GM19351 (cell line): ENCODE data around the gene U2AF1L4.
"Not testable (repeated sequence)": the region's sequence is repeated elsewhere in the genome, so short reads cannot be mapped to it uniquely, and the experiment has no call there.

Experiments used
- ATAC-seq: cut with Tn5 transposase; IDR thresholded peaks from one replicate; pipeline ENCODE4 v1.9.1; 2021; ENCODE audit warnings: mild to moderate bottlenecking, moderate library complexity; ENCODE audit not compliant: unreplicated experiment

The U2AF1L4 gene

DNA sequence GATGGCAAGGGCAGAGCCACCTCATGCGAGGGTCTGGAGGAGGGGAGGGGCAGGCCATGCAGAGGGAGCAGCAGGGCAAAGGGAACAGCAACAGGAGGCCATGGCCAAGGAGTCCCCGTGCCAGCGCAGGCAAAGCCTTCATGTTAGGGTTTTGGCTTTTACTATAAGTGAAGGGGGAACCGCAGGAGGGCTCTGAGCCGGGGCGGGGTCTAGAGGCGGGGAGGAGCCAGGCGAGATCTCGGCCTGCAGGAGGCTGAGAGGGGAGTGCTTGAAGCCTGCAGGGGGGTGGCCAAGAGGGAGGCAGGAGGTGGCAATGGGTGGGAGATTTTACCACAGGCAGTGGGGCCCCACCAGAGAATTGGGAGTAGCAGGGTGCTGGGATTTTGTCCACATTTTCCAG is 36.4 kb upstream of the U2AF1L4 start:
- no peak for ATAC-seq

DNA sequence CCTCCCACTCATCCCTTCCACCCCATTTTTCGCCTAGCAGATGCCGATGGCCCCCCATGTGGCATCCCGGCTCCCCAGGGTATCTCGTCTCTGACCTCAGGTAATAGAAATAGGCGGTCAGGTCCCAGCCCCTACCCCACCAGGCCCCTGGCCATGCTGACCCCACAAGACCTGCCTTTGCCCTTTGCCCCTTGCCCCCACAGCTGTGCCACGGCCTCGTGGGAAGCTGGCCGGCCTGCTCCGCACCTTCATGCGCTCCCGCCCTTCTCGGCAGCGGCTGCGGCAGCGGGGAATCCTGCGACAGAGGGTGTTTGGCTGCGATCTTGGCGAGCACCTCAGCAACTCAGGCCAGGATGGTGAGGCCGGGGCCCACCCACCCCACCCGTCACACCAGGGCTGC is 35.5 kb upstream of the U2AF1L4 start:
- ATAC-seq, result no peak

DNA sequence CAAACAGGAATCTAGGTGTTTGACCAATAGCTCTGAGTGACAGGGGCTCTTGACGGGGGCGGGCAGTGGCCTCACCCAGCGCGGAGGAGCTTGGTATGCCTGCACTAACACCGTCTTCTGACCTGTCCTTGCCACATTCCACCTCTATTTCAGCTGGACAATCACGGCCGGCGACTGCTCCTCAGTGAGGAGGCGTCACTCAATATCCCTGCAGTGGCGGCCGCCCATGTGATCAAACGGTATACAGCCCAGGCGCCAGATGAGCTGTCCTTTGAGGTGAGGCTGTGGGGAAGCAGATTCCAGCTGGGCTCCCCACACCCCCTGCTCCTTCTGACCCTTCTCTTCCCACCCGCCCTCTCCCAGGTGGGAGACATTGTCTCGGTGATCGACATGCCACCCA is 34.8 kb upstream of the U2AF1L4 start:
- ATAC-seq, result no peak

DNA sequence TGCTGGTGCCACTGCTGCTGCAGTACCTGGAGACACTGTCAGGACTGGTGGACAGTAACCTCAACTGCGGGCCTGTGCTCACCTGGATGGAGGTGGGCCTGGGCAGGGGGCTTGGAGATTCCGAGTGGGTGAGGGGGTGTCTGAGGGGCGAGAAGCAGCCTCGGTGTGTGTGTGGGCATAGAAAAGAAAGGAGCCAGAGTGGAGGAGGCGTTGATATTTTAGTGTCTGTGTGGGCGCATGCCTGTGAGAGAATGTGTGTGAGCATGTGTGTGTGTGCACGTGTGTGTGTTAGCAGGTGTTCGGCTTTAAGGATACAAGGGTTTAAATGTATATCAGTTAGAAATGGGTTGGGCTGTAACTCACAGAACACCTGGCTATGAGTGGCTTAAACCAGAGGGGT is 33.8 kb upstream of the U2AF1L4 start:
- ATAC-seq, result no peak

DNA sequence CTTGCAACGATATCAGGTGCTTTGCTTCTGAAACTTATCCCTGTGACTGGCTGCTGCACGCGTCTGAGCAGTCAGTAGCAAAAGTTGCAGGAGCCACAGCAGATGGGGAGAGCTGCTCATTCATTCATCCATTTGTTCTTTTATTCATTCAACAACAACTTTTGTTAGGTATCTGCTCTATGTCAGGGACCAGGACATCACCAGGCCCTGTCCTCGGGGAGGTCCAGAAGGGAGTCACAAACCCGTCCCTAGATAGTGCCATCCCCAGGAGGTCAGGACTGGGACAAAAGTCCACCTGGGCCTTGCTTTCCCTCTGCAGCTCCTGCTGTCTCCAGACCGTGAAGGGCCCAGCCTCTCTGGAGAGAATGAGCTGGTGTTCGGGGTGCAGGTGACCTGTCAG is 32.7 kb upstream of the U2AF1L4 start:
- ATAC-seq, result no peak

DNA sequence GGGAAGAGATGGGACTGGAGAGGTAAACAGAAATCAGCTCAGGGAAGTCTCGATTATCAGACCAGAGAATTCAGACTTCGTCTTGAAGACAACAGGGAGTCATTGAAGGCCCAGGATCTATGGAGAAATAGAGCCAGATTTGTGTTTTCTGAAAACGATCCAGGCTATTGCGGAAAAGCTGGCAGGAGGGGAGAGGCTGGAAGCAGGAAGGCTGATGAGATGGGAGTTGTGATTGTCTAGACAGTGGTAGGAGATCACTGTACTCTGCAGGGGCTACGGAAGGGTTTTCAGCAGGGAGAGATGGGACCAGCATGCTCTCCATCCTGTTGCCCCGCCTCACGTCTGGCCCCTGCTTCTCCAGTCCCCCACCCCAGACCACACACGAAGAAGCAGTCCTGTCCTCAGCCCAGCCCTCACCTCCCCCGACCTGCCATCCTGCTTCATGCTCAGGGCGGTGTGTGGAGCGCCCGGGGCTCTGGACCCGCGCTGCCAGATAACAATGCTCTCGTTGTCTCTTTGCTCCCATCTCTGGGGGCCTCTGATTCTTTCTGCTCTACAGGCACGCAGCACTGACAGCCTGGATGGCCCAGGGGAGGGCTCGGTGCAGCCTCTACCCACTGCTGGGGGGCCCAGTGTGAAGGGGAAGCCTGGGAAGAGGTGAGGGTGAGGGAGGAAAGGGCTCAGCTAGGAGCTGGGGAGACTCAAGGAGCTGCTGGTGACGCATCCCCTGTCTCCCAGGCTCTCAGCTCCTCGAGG is 32.0 kb upstream of the U2AF1L4 start:
- ATAC-seq, result no peak

DNA sequence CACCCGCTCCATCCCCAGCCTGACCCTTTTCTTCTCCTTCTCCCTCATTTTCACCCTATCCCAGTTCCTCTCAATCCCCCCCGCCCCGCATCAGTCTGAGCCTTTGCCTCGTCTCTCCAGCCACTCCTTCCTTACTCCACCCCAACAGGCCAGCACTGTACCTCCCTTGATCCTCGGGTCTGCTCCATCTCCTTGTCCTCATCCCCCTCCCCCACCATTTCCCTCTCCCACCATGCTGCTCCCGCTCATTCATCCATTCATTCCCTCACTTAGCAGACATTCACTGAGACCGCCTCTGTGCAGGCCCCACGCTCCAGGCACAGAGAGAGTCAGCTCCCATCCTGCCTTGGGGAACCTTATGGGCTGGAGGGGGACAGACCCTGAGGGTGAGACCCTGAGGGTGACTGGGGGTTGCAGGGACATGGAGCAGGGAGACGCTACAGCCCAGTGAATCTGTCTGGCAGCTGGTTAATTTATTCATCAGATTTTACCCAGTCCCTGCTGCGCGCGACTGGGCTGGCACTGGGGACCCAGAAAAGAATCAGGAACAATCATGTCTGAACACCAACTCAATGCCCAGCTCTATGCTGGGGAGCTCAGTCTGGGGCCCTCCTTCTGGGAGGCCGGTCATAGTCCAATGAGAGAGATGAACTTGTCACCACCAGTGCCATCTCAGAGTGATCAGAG is 31.0 kb upstream of the U2AF1L4 start:
- ATAC-seq, result no peak

DNA sequence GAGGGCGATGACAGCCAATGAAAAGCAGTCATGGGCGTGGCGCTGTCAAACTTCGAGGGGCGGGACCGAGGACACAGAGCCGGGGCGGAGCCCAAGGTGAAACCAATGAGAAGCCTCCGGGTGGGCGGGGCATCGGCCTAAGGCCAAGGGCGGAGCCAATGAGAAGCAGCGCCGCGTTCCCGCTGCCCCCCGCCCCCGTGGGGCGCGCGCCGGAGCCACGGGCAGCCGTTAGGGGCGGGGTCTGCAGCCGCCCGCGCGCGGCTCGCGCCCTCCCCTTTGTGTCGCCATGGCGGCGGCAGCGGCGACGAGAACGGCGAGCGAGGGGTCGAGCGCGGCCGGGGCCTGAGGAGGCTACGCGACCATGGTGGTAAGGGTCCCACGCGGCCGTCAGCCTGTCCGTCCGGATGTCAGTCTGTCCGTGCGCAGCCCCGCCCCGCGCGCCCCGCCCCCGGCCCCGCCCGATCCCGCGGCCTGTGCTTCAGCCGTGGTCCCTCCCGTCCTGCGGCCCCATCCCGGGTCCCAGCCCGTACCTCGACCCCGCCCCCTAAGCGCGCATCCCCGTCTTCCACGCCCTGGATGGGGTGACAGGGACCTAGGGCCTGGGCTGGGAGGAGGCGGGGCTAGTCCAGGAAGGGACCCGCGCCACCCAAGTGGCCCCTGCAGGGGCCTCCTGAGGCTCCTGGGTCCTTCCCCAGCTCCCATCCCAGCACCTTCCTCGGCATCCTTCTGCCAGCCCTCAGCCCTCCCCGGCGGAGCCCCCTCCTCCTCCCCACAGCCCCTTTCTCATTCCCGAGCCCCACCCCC is 30.3 kb upstream of the U2AF1L4 start, which contains the start of gene ARHGAP33:
Gene ARHGAP33, plus strand, starts transcription at position 267 of the 804 bp plus-strand sequence. Its CDS starts 95 bp downstream, at position 362.
- ATAC-seq, result peak; percentile 93

DNA sequence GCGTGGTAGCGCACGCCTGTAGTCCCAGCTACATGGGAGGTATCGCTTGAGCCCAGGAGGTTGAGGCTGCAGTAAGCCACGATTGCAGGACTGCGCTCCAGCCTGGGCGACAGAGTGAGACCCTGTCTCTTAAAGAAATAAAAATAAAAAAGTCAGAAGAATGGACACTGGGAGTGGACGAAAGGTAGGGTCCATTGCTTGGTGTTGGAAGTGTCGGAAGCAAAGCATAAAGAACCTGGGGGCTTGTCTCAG is 29.8 kb upstream of the U2AF1L4 start:
- ATAC-seq, result no peak

DNA sequence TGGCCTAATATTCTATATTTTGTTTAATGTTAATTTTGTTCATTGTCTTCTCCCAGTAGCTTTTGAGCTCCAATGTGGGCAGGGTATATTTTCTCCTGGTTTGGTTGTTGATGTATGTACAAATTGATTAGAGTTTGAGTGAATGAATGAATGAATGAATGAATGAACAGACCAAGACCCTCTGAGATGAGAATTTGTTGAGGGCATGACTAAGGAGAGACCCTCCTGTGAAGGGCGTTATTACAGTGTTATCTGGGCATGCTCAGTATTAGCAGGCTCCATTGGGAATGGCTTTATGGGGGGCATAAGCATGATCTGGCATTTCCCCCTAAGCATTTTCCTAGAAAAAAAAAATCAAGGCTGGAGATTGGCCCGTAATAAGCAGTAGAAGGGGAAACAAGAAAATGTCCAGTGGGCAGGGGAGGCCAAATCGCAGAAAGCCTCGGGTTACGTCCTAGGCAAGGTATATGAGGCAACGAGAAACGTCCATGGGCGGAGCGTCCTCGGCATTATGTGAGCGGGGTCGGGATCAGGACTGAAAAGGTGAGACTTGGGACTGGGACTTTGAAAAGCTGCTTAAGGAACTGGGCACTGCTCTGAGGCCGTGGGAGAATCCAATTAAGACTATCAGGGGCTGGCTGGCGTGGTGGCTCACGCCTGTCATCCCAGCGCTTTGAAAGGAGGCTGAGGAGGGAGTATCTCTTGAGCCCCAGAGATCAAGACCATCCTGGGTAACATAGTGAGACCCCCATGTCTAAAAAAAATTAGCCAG is 29.2 kb upstream of the U2AF1L4 start:
- ATAC-seq, result no peak

DNA sequence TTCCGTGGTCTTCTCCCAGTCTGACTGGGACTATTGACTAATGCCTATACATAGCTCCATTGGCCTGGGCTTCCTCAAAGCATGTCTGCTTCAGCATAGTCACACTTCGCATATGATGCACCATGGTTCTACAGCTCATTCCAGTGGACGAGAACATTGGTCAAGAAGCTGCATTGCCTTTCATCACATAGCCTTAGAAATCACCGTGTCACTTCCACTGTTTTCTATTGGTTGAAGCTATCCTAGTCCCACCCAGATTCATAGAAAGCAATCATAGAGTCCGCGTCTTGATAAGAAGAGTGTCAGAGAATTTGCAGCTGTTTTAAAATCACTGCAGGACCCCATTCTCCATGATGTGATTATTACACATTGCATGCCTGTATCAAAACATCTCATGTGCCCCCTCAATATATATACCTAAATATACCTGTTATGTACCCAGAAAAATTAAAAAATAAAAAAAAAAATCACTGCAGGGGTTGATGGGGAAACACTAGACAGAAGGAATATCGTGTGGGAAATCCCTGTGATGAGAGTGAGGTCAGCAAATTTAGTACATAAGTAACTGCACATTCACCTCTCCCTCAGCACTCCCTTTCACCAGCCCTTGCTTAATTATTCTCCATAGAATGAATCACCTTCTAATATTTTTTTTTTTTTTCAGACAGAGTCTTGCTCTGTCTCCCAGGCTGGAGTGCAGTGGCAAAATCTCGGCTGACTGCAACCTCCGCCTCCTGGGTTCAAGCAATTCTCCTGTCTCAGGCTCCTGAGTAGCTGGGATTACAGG is 28.0 kb upstream of the U2AF1L4 start:
- no peak for ATAC-seq

DNA sequence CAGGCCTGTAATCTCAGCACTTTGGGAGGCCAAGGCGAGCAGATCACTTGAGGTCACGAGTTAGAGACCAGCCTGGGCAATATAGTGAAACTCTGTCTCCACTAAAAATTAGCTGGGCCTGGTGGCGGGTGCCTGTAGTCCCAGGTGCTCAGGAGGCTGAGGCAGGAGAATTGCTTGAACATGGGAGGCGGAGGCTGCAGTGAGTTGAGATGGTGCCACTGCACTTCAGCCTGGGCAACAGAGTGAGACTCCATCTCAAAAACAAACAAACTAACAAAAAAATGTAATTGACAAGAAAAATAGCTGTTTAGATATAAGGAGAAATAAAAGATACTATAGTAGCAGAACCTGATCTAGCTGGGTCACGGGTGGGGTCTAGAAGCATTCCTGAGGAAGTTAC is 27.1 kb upstream of the U2AF1L4 start:
- ATAC-seq, result not testable (repeated sequence)

DNA sequence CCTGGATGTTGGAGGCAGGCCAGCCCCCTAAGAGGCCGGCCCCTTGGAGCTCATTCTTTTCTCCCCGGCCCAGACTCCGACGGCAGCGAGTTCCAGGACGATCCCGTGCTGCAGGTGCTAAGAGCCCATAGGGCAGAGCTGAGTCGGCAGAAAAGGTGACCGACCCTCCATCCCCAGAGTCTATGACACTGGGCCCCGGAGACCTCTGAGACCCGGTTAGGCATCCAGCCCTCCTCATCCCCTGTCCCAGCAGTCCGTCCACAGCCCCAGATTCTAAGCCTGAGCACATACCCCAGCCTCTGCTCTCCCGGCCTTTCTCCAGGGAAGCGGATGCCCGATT is 22.8 kb upstream of the U2AF1L4 start:
- no peak for ATAC-seq

DNA sequence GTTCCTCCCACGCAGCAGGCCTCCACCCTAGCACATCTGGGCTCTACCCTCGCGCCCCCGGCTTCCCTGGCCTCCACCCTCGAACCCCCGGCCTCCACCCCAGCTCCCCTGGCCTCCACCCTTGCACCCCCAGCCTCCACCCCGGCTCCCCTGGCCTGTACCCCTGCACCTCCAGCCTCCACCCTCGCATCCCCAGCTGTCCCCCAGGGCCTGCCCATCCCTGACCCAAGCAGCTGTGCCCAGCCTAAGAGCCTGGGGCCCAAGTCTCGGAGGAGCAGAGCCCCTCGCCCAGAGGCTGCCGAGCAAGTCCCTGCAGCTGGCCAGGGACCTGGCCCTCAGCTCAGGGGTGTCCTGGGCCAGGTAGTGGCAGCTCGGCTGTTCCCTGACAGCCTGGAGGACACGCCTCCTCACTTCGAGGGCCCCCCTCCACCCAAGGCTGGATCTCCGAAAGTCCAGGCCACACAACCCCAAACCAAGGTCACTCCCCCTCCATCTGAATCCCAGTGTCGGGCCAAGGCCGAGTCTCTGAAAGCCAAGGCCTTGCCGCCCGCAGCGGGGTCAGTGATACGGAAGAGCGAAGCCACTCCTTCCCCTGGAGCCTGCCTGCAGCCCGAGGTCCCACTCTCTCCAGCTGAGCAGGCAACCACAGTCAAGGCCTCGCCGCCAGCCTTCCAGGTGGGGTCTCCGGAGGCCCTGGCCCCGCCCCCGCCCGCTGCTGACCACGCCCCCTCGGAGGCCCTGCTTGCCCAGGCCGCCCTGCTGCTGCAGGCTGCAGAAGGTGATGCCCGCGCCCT is 22.3 kb upstream of the U2AF1L4 start:
- no peak for ATAC-seq

DNA sequence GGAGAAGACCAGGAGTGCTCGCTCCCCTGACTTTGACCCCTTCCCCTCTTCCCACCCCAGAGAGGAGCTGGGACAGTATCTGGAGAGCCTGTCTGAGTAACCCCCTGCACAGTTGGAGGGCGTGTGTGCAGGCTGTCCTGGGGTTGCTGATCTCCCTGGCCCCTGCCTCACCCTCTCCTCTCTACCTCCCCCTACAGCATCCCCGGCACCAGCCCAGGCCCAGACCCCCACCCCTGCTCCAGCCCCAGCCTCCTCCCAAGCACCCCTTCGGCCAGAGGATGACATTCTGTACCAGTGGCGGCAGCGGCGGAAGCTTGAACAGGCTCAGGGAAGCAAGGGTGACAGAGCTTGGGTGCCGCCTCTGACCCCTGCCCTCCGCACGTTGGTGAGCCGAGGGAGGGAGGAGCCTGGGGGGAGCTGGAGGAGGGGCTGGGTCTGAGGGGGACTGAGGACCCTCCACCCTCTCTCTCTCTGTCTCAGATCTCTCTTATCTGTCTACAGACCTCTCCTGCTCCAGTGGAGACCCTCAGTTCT is 21.4 kb upstream of the U2AF1L4 start:
- ATAC-seq, result no peak

DNA sequence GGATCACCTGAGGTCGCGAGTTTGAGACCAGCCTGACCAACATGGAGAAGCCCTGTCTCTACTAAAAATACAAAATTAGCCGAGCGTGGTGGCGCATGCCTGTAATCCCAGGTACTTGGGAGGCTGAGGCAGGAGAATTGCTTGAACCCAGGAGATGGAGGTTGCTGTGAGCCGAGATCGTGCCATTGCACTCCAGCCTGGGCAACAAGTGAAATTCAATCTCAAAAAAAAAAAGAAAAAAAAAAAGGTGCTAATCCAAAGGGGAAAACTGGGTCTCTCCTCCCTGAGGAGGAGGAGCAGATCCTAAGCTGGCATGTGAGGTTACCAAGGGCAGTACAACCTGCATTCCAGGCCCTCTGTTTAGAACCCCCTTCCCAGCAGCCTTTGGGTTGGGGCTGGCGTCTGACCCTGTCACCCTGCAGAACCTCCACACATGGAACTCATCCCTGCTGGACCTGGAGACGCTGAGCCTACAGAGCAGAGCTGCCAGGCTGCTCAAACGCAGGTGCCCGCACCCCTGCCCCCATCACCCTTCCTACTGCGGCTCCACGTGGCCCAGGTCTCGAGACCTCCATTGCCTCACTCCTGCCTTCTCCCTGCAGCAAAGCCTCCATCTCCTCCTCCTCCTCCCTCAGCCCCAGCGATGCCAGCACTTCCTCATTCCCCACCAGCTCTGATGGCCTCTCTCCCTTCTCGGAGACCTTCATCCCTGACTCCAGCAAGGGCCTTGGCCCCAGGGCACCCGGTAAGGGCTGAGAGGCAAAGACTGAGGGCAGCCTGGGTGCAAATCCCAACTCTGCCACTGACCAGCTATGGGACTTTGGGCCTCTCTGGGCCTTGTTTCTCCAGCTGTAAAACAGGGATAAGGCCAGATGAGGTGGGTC is 19.5 kb upstream of the U2AF1L4 start:
- no peak for ATAC-seq

DNA sequence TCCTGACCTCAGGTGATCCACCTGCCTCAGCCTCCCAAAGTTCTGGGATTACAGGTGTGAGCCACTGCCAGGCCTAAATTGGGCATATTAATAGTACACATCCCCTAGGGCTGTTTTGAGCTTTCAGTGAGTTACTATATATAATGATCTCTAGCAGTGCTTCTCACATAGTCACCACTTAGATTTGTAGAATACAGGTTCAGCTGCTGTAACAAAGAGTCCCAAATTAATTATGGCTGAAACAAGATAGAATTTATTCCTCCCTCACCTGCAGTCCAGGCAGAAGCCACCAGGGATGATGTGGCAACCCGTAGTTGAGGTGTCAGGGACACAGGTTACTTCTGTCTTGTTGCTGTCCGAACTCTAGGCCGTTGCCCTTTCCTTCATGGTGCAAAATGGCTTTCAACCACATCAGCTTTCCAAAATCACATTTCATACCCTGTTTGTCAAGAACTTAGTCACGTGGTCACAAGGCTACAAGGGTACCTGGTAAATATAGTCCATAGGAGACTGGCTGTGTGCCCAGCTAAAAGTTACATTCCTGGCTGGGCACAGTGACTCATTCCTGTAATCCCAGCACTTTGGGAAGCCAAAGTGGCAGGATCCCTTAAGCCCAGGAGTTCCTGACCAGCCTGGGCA is 15.6 kb upstream of the U2AF1L4 start:
- no peak for ATAC-seq

DNA sequence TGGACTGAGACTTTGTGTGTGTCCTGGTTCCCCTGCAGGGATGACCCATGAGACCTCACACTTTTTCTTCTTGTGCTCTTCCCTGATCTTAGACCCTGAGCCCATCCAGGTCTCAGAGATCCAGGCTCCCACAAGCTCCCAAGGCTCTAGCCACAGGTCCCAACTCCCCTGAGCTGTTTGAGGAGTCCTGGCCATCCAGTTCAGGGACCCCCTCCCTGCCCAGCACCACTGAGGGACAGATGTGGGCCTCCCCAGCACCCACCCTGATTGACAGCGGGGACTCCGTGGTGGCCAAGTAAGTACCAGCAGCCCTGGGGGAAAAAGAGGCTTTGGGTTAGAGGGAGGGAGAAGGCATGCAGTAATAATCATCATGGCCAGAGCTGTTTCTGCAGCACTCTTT is 14.5 kb upstream of the U2AF1L4 start:
- ATAC-seq, result no peak
